Prostate gland (tissue), 2 donors: ENCODE results near the gene C2CD3.

Experiments used
- CTCF ChIP-seq, 4 experiments: fragments of 200-600 bp in 2 of 4; fragments of 450-650 bp in 2 of 4; sonication (generic) in 2 of 4; IDR thresholded peaks; 1 replicate in 3 of 4; 2 replicates in 1 of 4; pipeline ENCODE4 v1.5.1; 2016 to 2019; ENCODE audit warnings: antibody characterized with exemption in 4 of 4, mild to moderate bottlenecking in 2 of 4, moderate library complexity in 2 of 4
- POLR2A ChIP-seq: fragments of 450-650 bp; IDR thresholded peaks from one replicate; pipeline ENCODE4 v1.6.1; 2016; ENCODE audit warnings: antibody characterized with exemption, mild to moderate bottlenecking
- POLR2AphosphoS5 ChIP-seq: sonication (generic); formaldehyde crosslinking; IDR thresholded peaks from one replicate; pipeline ENCODE4 v1.6.1; 2017; ENCODE audit warnings: antibody characterized with exemption

- no peak for TF ChIP-seq CTCF (IDR thresholded peaks at IDR 0.05)
- no peak for TF ChIP-seq POLR2A
- no peak for TF ChIP-seq POLR2AphosphoS5
These were observed 161.6 kb downstream of the C2CD3 start for GRCh38 chr11:74009230-74009547.
